Measurements from ENCODE around the gene POLR1G. TPM values are rescaled to one million over a fixed set of nuclear protein-coding genes. Genes with fewer than 3 reads are reported as not detected.

Gene POLR1G
- total RNA-seq, 4 donors from 2014 or later, result 4.7 to 12.2 (median 8.0) TPM

GRCh38 chr19:45362291-45362690 lies 44.2 kb upstream of the POLR1G start:
- H3K4me1 ChIP-seq, result no peaks in the 10 kb centered on the region
- no peak overlapping the region for H3K27ac ChIP-seq
- no peak for DNase-seq (ENCODE audit: low spot score in 2 of 2)
- H3K9me3 ChIP-seq, result no peaks in the 10 kb centered on the region
- H3K4me3 ChIP-seq, result no peak overlapping the region
- no peaks in the 10 kb centered on the region for H3K27me3 ChIP-seq
- H3K36me3 ChIP-seq, result peaks cover 43% of the 10 kb centered on the region
- TF ChIP-seq POLR2A (IDR thresholded peaks at IDR 0.05), result no peak
- no peak for TF ChIP-seq EP300 (IDR thresholded peaks at IDR 0.05)
- TF ChIP-seq CTCF (IDR thresholded peaks at IDR 0.05), result no peak
- TF ChIP-seq POLR2AphosphoS5 (IDR thresholded peaks at IDR 0.05), result no peak
- 96% methylated on average over 3 of the region's 16 CpGs for WGBS

DNA sequence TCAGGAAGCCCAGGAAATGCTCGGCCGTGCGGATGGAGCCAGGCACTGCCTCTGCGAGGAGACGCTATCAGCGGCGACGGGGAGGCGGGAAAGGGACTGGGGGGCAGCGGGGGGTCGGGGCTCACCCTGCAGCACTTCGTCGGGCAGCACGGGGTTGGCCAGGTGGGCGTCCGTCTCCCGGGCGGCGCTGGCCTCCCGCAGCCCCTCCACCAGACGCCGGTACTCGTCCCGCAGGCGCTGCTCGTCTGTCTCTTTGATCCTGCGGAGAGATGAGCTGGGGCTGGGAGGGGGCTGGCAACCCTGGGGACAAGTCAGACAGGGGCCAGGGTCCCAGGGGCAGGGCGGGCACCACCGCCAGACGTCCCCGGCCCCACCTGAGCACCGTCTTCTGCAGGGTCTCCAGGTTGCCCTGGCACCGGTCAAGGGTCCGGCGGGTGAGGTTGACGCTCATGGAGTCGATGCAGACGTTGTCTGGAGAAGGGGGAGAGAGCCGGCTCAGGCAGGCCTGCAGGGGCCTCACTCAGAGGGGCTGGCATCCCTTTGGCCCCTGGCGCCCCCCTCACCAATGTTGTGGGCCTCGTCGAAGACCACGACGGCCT lies 42.5 kb upstream of the POLR1G start:
- peaks cover under 1% of the 10 kb centered on the region for H3K4me1 ChIP-seq
- H3K9me3 ChIP-seq, result no peaks in the 10 kb centered on the region
- no peak for DNase-seq (ENCODE audit: low spot score in 2 of 2)
- H3K4me3 ChIP-seq, result no peak overlapping the region
- TF ChIP-seq POLR2A (IDR thresholded peaks at IDR 0.05) (no peak), POLR2AphosphoS5 (IDR thresholded peaks at IDR 0.05) (no peak), CTCF (IDR thresholded peaks at IDR 0.05) (no peak), EP300 (IDR thresholded peaks at IDR 0.05) (no peak)
- no peak overlapping the region for H3K27ac ChIP-seq
- H3K27me3 ChIP-seq, result no peaks in the 10 kb centered on the region
- H3K36me3 ChIP-seq, result peaks cover 43% of the 10 kb centered on the region
- 87% methylated on average over 3 of the region's 44 CpGs for WGBS

- peaks cover 8% of the 10 kb centered on the region for H3K4me1 ChIP-seq
- H3K36me3 ChIP-seq, result peaks cover 39% of the 10 kb centered on the region
- TF ChIP-seq POLR2AphosphoS5 (IDR thresholded peaks at IDR 0.05), result no peak
- no peak for TF ChIP-seq POLR2A (IDR thresholded peaks at IDR 0.05)
- TF ChIP-seq CTCF (IDR thresholded peaks at IDR 0.05), result no peak
- no peak for TF ChIP-seq EP300 (IDR thresholded peaks at IDR 0.05)
- DNase-seq (ENCODE audit: low spot score in 2 of 2), result no peak
- H3K4me3 ChIP-seq, result no peak overlapping the region
- no peak overlapping the region for H3K27ac ChIP-seq
- H3K9me3 ChIP-seq, result no peaks in the 10 kb centered on the region
- H3K27me3 ChIP-seq, result no peaks in the 10 kb centered on the region
- 83% methylated on average over 12 of the region's 12 CpGs for whole genome bisulfite sequencing
Measured at GRCh38 chr19:45364696-45365095, 41.7 kb upstream of the POLR1G start.

DNA sequence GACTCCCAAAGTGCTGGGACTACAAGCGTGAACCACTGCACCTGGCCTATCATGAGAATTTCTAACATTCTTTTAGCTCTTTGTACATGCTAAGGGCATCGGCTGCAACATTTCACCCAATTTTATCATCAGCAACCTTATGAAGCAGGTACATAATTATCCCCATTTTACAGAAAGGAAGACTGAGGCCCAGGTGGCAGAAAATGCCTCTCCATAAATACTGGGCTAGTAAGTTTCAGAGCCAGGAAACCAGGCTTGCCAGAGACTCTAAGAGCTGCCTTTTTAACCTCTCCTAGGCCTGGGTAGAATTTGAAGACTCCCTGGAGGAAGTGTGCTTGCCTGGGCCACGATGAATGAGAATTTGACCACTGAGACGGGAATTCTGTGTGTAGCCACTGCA lies 38.3 kb upstream of the POLR1G start:
- Histone ChIP-seq H3K4me1 (peaks cover 20% of the 10 kb centered on the region), H3K36me3 (peaks cover 17% of the 10 kb centered on the region), H3K4me3 (no peak overlapping the region), H3K27ac (no peak overlapping the region), H3K27me3 (no peaks in the 10 kb centered on the region), H3K9me3 (no peaks in the 10 kb centered on the region)
- 91% methylated on average over 4 of the region's 4 CpGs for WGBS
- DNase-seq (ENCODE audit: low spot score in 2 of 2), result no peak
- TF ChIP-seq POLR2AphosphoS5 (IDR thresholded peaks at IDR 0.05) (no peak), EP300 (IDR thresholded peaks at IDR 0.05) (no peak), POLR2A (IDR thresholded peaks at IDR 0.05) (no peak), CTCF (IDR thresholded peaks at IDR 0.05) (no peak)

DNA sequence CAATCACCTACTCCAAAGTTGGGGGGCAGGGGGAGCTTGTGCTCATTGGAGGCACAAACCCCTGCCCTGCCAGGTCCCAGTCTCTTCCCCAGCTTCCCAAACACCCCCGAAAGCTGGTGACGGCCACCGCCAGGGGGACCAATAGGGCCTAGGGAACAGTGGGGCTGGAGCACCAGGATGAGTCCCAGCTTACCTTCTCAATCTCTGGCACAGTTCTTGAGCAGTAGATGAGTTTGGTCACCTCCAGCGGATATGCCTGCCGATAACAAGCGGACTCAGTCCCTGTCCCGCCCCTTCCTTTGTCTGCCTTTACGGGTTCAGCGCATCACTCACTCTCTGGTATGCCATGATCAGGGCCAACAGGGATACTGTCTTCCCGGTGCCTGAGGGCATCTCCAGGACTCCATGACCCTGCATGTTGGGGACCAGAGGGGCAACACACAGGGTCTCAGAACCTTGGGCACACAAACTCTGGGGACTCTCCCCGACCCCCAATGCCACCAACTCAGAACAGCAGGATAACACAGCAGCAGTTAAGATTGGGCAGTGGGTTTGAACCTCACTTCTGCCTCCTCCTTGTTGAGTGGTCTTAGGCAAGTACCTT lies 37.6 kb upstream of the POLR1G start:
- DNase-seq (ENCODE audit: low spot score in 2 of 2), result no peak
- no peak overlapping the region for H3K4me3 ChIP-seq
- no peaks in the 10 kb centered on the region for H3K9me3 ChIP-seq
- 90% methylated on average over 10 of the region's 11 CpGs for WGBS
- peaks cover 20% of the 10 kb centered on the region for H3K4me1 ChIP-seq
- no peaks in the 10 kb centered on the region for H3K27me3 ChIP-seq
- TF ChIP-seq POLR2A (IDR thresholded peaks at IDR 0.05) (no peak), POLR2AphosphoS5 (IDR thresholded peaks at IDR 0.05) (no peak), CTCF (IDR thresholded peaks at IDR 0.05) (no peak), EP300 (IDR thresholded peaks at IDR 0.05) (no peak)
- H3K27ac ChIP-seq, result no peak overlapping the region
- H3K36me3 ChIP-seq, result peaks cover 10% of the 10 kb centered on the region

Measured in suprapubic skin (tissue), 4 donors.